ENCODE measurements around the gene CPLANE2. TPM values are rescaled to one million over a fixed set of nuclear protein-coding genes. Genes with fewer than 3 reads are reported as not detected.
A peak's percentile ranks its signal among the peaks of the same experiment; 100 is the strongest.

Gene CPLANE2
- total RNA-seq, 6 donors from 2014 or later = 3.0 to 11.6 (median 8.0) TPM

- 79 to 87% methylated on average over 6 to 8 of the region's 13 CpGs for WGBS, 2 donors
- TF ChIP-seq EP300 (IDR thresholded peaks at IDR 0.05) (no peak), POLR2A (IDR thresholded peaks at IDR 0.05) (no peak), CTCF (IDR thresholded peaks at IDR 0.05) (no peak), POLR2AphosphoS5 (IDR thresholded peaks at IDR 0.05) (no peak)
- no peaks in the 10 kb centered on the region for H3K9me3 ChIP-seq
- no peaks in the 10 kb centered on the region for H3K27me3 ChIP-seq
- H3K36me3 ChIP-seq = no peaks in the 10 kb centered on the region
- no peak overlapping the region for H3K4me3 ChIP-seq
- no peak for ATAC-seq (ENCODE audit: low FRiP score in 2 of 2)
- peak in 1 of 2 donors; percentile 83 for DNase-seq
- peak overlapping the region in 1 of 4 donors; percentile 91 for H3K27ac ChIP-seq
- H3K4me1 ChIP-seq = peaks cover 8 to 33% (median 18%) of the 10 kb centered on the region in 4 donors
These were observed 28.6 kb downstream of the CPLANE2 start for GRCh38 chr1:16208270-16208987.

DNA sequence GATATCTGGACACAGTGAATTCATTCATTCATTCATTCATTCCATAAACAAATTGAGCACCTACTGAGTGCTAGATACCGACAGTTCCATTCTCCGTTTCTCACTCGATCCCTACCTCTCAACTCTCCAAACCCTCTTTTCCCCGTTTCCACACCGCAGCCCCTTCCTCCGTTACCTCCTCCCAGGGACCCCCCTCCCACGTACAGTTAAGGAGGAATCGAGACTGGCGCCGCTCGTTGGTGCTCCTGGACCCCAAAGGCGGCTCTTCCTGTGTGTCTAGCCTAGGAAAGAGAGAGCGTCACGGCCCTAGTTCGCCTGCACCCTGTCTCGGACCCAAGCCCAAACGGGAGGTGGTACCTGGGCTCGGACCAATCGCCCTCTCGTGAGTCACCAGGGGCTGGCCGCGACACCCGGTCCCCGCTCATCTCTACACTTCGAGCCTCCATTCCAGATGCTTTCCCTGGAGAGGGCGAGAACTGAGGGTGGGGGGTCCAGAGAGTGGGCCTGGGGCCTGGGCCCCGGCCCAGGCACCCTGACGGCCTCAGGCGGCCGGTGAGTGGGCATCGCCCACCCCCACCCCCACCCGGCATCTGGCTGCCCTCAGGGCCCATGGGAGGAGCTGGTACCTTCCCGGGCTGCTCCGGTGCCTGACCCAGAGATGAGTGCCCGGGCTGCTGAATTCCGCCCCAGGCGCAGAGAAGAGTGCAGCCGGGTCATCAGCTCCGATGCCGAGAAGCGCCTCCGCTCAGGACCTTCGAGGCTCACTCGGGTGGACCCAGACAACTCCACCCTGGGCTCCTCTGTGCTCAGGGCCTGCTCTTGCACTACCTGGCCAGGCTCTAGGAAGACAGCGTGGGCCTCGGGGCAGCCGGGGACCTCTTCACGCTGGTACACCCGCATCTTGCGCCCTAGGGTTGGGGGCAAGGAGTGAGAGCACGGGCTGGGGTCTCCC lies 29.4 kb downstream of the CPLANE2 start:
- peaks cover 8 to 33% (median 18%) of the 10 kb centered on the region in 4 donors for H3K4me1 ChIP-seq
- ATAC-seq (ENCODE audit: low FRiP score in 2 of 2) (no peak), DNase-seq (peak in 1 of 2 donors; percentile 79)
- H3K4me3 ChIP-seq = peak overlapping the region; percentile 2 to 72 (median 60)
- TF ChIP-seq CTCF (IDR thresholded peaks at IDR 0.05) (no peak), POLR2AphosphoS5 (IDR thresholded peaks at IDR 0.05) (no peak), EP300 (IDR thresholded peaks at IDR 0.05) (no peak), POLR2A (IDR thresholded peaks at IDR 0.05) (no peak)
- WGBS, 2 donors = 39 to 62% methylated on average over 24 to 51 of the region's 51 CpGs
- no peaks in the 10 kb centered on the region for H3K36me3 ChIP-seq
- no peaks in the 10 kb centered on the region for H3K27me3 ChIP-seq
- H3K27ac ChIP-seq = peak overlapping the region; percentile 89 to 92 (median 91)
- H3K9me3 ChIP-seq = no peaks in the 10 kb centered on the region

DNA sequence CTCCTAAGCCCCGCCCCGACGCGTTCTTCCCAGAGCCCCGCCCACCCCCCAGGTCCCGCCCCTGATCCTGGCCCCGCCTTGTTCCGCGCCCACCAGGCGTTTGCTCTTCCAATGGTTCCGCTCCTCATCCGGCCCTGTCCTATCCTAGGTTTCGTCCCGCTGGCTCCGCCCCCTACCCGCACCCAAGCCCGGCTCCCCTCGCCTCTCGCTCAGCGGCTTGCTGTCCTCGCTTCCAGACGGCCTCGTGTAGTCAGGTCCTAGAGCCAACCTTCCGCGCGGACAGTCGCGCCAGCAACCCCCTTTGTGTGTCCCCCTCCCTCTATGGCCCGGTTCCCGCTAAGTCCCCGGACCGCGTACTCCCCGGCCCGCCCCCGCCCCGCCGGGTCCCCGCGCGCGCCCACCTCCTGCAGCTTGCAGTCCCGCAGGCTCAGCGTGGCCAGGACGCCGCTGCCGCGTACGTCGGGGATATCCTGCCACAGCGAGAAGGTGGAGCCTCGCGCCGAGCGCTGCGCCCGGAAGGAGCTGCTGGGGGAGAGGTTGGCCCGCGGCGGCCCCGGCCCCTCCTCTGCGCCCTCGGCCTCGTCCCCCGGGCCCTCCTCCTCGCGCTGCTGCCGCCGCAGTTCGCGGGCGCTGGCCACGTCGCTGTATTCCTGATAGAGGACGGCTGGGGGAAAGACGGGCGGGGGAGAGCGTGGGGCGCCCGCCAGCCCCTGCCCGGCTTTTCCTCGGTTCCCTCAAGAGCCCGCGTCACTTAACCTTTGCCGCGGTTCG lies 30.3 kb downstream of the CPLANE2 start:
- H3K4me3 ChIP-seq = peak overlapping the region; percentile 2 to 72 (median 60)
- ATAC-seq (ENCODE audit: low FRiP score in 2 of 2) = peak; percentile 96 to 97
- H3K4me1 ChIP-seq = peaks cover 8 to 28% (median 18%) of the 10 kb centered on the region in 4 donors
- H3K27ac ChIP-seq = peak overlapping the region; percentile 89 to 92 (median 91)
- DNase-seq = peak; percentile 98
- no peaks in the 10 kb centered on the region for H3K27me3 ChIP-seq
- TF ChIP-seq POLR2A (IDR thresholded peaks at IDR 0.05) = peak in 1 of 4 donors; percentile 77
- peak in 1 of 6 experiments; percentile 13 for TF ChIP-seq CTCF (IDR thresholded peaks at IDR 0.05)
- TF ChIP-seq EP300 (IDR thresholded peaks at IDR 0.05) = no peak
- peak; percentile 41 to 83 for TF ChIP-seq POLR2AphosphoS5 (IDR thresholded peaks at IDR 0.05)
- 0 to 1% methylated on average over 25 to 63 of the region's 87 CpGs for WGBS, 2 donors
- no peaks in the 10 kb centered on the region for H3K36me3 ChIP-seq
- no peaks in the 10 kb centered on the region for H3K9me3 ChIP-seq

GRCh38 chr1:16205891-16206546 lies 31.0 kb downstream of the CPLANE2 start:
- Histone ChIP-seq H3K27ac (peak overlapping the region; percentile 89 to 92 (median 91)), H3K4me3 (peak overlapping the region in 3 of 4 donors; percentile 57 to 72 (median 62)), H3K36me3 (peaks cover 0 to 4% (median under 1%) of the 10 kb centered on the region in 4 donors), H3K4me1 (peaks cover 8 to 28% (median 18%) of the 10 kb centered on the region in 4 donors), H3K27me3 (no peaks in the 10 kb centered on the region), H3K9me3 (no peaks in the 10 kb centered on the region)
- WGBS, 2 donors = 32 to 93% methylated on average over 3 to 38 of the region's 38 CpGs
- peak in 1 of 2 donors; percentile 16 for ATAC-seq (ENCODE audit: low FRiP score in 2 of 2)
- TF ChIP-seq EP300 (IDR thresholded peaks at IDR 0.05) (no peak), POLR2A (IDR thresholded peaks at IDR 0.05) (peak in 1 of 4 donors; percentile 56), CTCF (IDR thresholded peaks at IDR 0.05) (peak in 1 of 6 experiments; percentile 10), POLR2AphosphoS5 (IDR thresholded peaks at IDR 0.05) (no peak)
- DNase-seq = peak in 1 of 2 donors; percentile 84

Data from upper lobe of left lung (tissue), 6 donors.